DOHH2 (cell line): Measurements from ENCODE around the gene PLXNA2.

Experiments
- H3F3A ChIP-seq: fragments of 200-600 bp; sonication (generic), shearing (Covaris generic); 2 replicates; pipeline ENCODE4 v1.6.0; 2016; ENCODE audit warnings: antibody characterized with exemption, mild to moderate bottlenecking; ENCODE audit not compliant: control insufficient read depth, insufficient read depth
- H3K27ac ChIP-seq: fragments of 200-600 bp; sonication (generic); 2 replicates; pipeline ENCODE4 v1.5.1; 2014; ENCODE audit warnings: low read depth, mild to moderate bottlenecking, low read length, moderate library complexity
- H3K27me3 ChIP-seq: fragments of 200-600 bp; sonication (generic); 2 replicates; pipeline ENCODE4 v1.6.1; 2014; ENCODE audit warnings: mild to moderate bottlenecking, low read length, mixed read lengths; ENCODE audit not compliant: control insufficient read depth
- H3K36me3 ChIP-seq: fragments of 200-600 bp; sonication (generic); 2 replicates; pipeline ENCODE4 v1.6.1; 2014; ENCODE audit warnings: mild to moderate bottlenecking, low read length, moderate library complexity, mixed read lengths; ENCODE audit not compliant: control insufficient read depth
- H3K4me1 ChIP-seq: fragments of 200-600 bp; sonication (generic); 2 replicates; pipeline ENCODE4 v1.6.1; 2014; ENCODE audit warnings: mild to moderate bottlenecking, low read length, mixed read lengths; ENCODE audit not compliant: control insufficient read depth
- H3K4me2 ChIP-seq: fragments of 200-600 bp; sonication (generic); 2 replicates; pipeline ENCODE4 v1.6.0; 2014; ENCODE audit warnings: mild to moderate bottlenecking, low read length, moderate library complexity
- H3K4me3 ChIP-seq: fragments of 200-600 bp; sonication (generic); 2 replicates; pipeline ENCODE4 v1.5.1; 2014; ENCODE audit warnings: mild to moderate bottlenecking, low read length, mixed read lengths
- H3K79me2 ChIP-seq: fragments of 200-600 bp; sonication (generic); 2 replicates; pipeline ENCODE4 v1.6.1; 2014; ENCODE audit warnings: mild to moderate bottlenecking, low read length, mixed read lengths; ENCODE audit not compliant: control insufficient read depth
- H3K9me2 ChIP-seq: fragments of 200-600 bp; sonication (generic); replicated peaks from 2 replicates; pipeline ENCODE4 v1.6.1; 2014; ENCODE audit warnings: mild to moderate bottlenecking, low read length, mixed read lengths; ENCODE audit not compliant: control insufficient read depth
- H3K9me3 ChIP-seq: fragments of 200-600 bp; sonication (generic); 2 replicates; pipeline ENCODE4 v1.6.1; 2014; ENCODE audit warnings: antibody characterized with exemption, low read length, mixed read lengths; ENCODE audit not compliant: control insufficient read depth, insufficient read depth
- H4K20me1 ChIP-seq: fragments of 200-600 bp; sonication (generic); 2 replicates; pipeline ENCODE4 v1.6.0; 2014; ENCODE audit warnings: low read depth, mild to moderate bottlenecking, antibody characterized with exemption, low read length, moderate library complexity; ENCODE audit not compliant: control insufficient read depth, insufficient read depth
- CTCF ChIP-seq: fragments of 200-600 bp; sonication (generic); IDR thresholded peaks from one replicate; pipeline ENCODE4 v1.5.1; 2014; ENCODE audit warnings: antibody characterized with exemption, mild to moderate bottlenecking, low read depth, low read length; ENCODE audit not compliant: poor library complexity, severe bottlenecking
- EZH2phosphoT487 ChIP-seq: fragments of 200-600 bp; sonication (generic); IDR thresholded peaks from 2 replicates; pipeline ENCODE4 v1.6.1; 2017; ENCODE audit warnings: borderline replicate concordance, mild to moderate bottlenecking, antibody characterized with exemption, low read length, moderate library complexity, mixed read lengths

PLXNA2 gene

GRCh38 chr1:207990455-207990854, 253.7 kb downstream of the PLXNA2 start:
- Histone ChIP-seq H3K4me3 (no peak overlapping the region), H3K36me3 (no peaks in the 10 kb centered on the region), H4K20me1 (no peaks in the 10 kb centered on the region), H3K79me2 (no peaks in the 10 kb centered on the region), H3F3A (no peaks in the 10 kb centered on the region), H3K9me2 (no peaks in the 10 kb centered on the region), H3K27ac (no peak overlapping the region), H3K9me3 (no peaks in the 10 kb centered on the region), H3K4me2 (no peak overlapping the region), H3K27me3 (no peaks in the 10 kb centered on the region; the same call in 1 of the 2 replicates), H3K4me1 (no peaks in the 10 kb centered on the region)
- TF ChIP-seq CTCF (no peak), EZH2phosphoT487 (no peak)

- no peak for TF ChIP-seq EZH2phosphoT487
- TF ChIP-seq CTCF = no peak
- H3K79me2 ChIP-seq = no peaks in the 10 kb centered on the region
Measured at GRCh38 chr1:207988326-207989165, 255.6 kb downstream of the PLXNA2 start.

GRCh38 chr1:207987164-207987563, 257.0 kb downstream of the PLXNA2 start:
- Histone ChIP-seq H3K79me2 (no peaks in the 10 kb centered on the region), H3K4me2 (no peak overlapping the region), H3F3A (no peaks in the 10 kb centered on the region), H3K9me2 (no peaks in the 10 kb centered on the region), H3K27me3 (no peaks in the 10 kb centered on the region; the same call in 1 of the 2 replicates), H3K4me3 (no peak overlapping the region), H3K36me3 (no peaks in the 10 kb centered on the region), H3K4me1 (no peaks in the 10 kb centered on the region), H3K9me3 (no peaks in the 10 kb centered on the region), H3K27ac (no peak overlapping the region), H4K20me1 (no peaks in the 10 kb centered on the region)
- no peak for TF ChIP-seq CTCF
- no peak for TF ChIP-seq EZH2phosphoT487

More at GRCh38 chr1:207988326-207989165, 255.6 kb downstream of the PLXNA2 start:
- H3K27me3 ChIP-seq = no peaks in the 10 kb centered on the region; the same call in 1 of the 2 replicates
- H3K27ac ChIP-seq = no peak overlapping the region
- H4K20me1 ChIP-seq = no peaks in the 10 kb centered on the region
- H3K36me3 ChIP-seq = no peaks in the 10 kb centered on the region
- no peaks in the 10 kb centered on the region for H3F3A ChIP-seq
- H3K4me2 ChIP-seq = no peak overlapping the region
- H3K9me3 ChIP-seq = no peaks in the 10 kb centered on the region
- H3K4me3 ChIP-seq = no peak overlapping the region
- H3K4me1 ChIP-seq = no peaks in the 10 kb centered on the region
- H3K9me2 ChIP-seq = no peaks in the 10 kb centered on the region
